HCT116 (cell line): ENCODE measurements around the gene ZFR2. TPM values are rescaled to one million over a fixed set of nuclear protein-coding genes. Genes with fewer than 3 reads are reported as not detected.

ENCODE experiments used
- ATAC-seq: fragments of 200-7000 bp; cut with Tn5 transposase; 2 replicates; pipeline ENCODE4 v1.9.1; 2020; ENCODE audit warnings: mild to moderate bottlenecking, moderate library complexity
- BruUV-seq: library from RNA; stranded (reverse); fragments of 400-500 nt; replicated peaks from 2 replicates; lab custom pipeline; 2021; lab: Mats Ljungman, UMichigan
- CTCF ChIA-PET: fragments of 300-600 bp; sonication (Branson Sonifier 250); formaldehyde crosslinking; loops from one replicate; lab custom pipeline; 2021; ENCODE audit warnings: antibody characterized with exemption; lab: Charles Lee
- POLR2A ChIA-PET: fragments of 300-600, 350-600 bp; sonication (Branson Sonifier 250); formaldehyde crosslinking; loops from one replicate; lab custom pipeline; 2021; ENCODE audit warnings: antibody characterized with exemption; lab: Charles Lee
- RAD21 ChIA-PET, 2 experiments: fragments of 300-600 bp; sonication (Branson Sonifier 250); formaldehyde crosslinking; loops; one replicate each; lab custom pipeline; 2023; ENCODE audit warnings: low total read pairs in 2 of 2; ENCODE audit not compliant: uncharacterized antibody in 2 of 2, unreplicated experiment in 2 of 2, low non-redundant PET in 1 of 2; lab: Charles Lee
- DNase-seq: peaks from one replicate; pipeline ENCODE4 v3.0.0-alpha.2; 2010; ENCODE audit warnings: low read depth, low spot score
- H2AFZ ChIP-seq: fragments of 200-600 bp; shearing (Covaris generic), sonication (generic); 2 replicates; pipeline ENCODE4 v1.6.1; 2017; ENCODE audit warnings: low read depth, mixed run types, mixed read lengths, antibody characterized with exemption, low read length; ENCODE audit not compliant: poor library complexity, severe bottlenecking
- H3K27ac ChIP-seq: 2 replicates; pipeline ENCODE4 v1.5.1; 2012; ENCODE audit warnings: low read depth, low read length
- H3K27me3 ChIP-seq: fragments of 200-600 bp; sonication (generic); 2 replicates; pipeline ENCODE4 v1.6.1; 2016; ENCODE audit warnings: mixed run types, low read length, mixed read lengths; ENCODE audit not compliant: insufficient read depth
- H3K36me3 ChIP-seq, 2 experiments: fragments of 200-500 bp in 1 of 2; fragments of 200-600 bp in 1 of 2; sonication (Bioruptor generic) in 1 of 2; sonication (generic) in 1 of 2; 2 replicates each; pipeline versions ENCODE4 v1.5.1 to v1.6.1; 2014 to 2016; ENCODE audit warnings: low read length in 2 of 2, inconsistent platforms in 1 of 2, mixed read lengths in 1 of 2, mixed run types in 1 of 2; ENCODE audit not compliant: insufficient read depth in 2 of 2, control insufficient read depth in 1 of 2
- H3K4me1 ChIP-seq, 2 experiments: fragments of 200-600 bp in 1 of 2; sonication (generic) in 1 of 2; 2 replicates each; pipeline versions ENCODE4 v1.5.1 to v1.6.1; 2012 to 2017; ENCODE audit warnings: low read length in 2 of 2, inconsistent platforms in 1 of 2, mild to moderate bottlenecking in 1 of 2, mixed read lengths in 1 of 2, mixed run types in 1 of 2, moderate library complexity in 1 of 2; ENCODE audit not compliant: insufficient read depth in 2 of 2, control insufficient read depth in 1 of 2
- H3K4me2 ChIP-seq: fragments of 200-600 bp; sonication (generic); 2 replicates; pipeline ENCODE4 v1.6.1; 2017; ENCODE audit warnings: mixed run types, low read length, mixed read lengths
- H3K4me3 ChIP-seq, 2 experiments: fragments of 200-600 bp in 1 of 2; sonication (generic) in 1 of 2; replicated peaks in 1 of 2; 2 replicates each; pipeline ENCODE4 v1.5.1; 2011 to 2016; ENCODE audit warnings: low read length in 2 of 2, control low read depth in 1 of 2, low read depth in 1 of 2, mild to moderate bottlenecking in 1 of 2, mixed read lengths in 1 of 2, mixed run types in 1 of 2
- H3K79me2 ChIP-seq: fragments of 200-600 bp; sonication (generic); 2 replicates; pipeline ENCODE4 v1.6.1; 2017; ENCODE audit warnings: mild to moderate bottlenecking, mixed run types, low read length, moderate library complexity, mixed read lengths; ENCODE audit not compliant: insufficient read depth
- H3K9ac ChIP-seq: fragments of 200-600 bp; sonication (generic); 2 replicates; pipeline ENCODE4 v1.6.1; 2016; ENCODE audit warnings: low read length, mixed read lengths
- H3K9me2 ChIP-seq: fragments of 200-600 bp; sonication (generic), shearing (Covaris generic); 2 replicates; pipeline ENCODE4 v1.6.1; 2017; ENCODE audit warnings: mixed run types, mild to moderate bottlenecking, moderate library complexity; ENCODE audit not compliant: insufficient read depth
- H3K9me3 ChIP-seq, 2 experiments: fragments of 200-500 bp in 1 of 2; fragments of 200-600 bp in 1 of 2; sonication (Bioruptor generic) in 1 of 2; sonication (generic) in 1 of 2; 2 replicates each; pipeline ENCODE4 v1.6.1; 2014 to 2017; ENCODE audit warnings: low read length in 2 of 2, mixed read lengths in 2 of 2, inconsistent platforms in 1 of 2, low read depth in 1 of 2, mild to moderate bottlenecking in 1 of 2, mixed run types in 1 of 2, moderate library complexity in 1 of 2; ENCODE audit not compliant: control insufficient read depth in 1 of 2, insufficient read depth in 1 of 2
- H4K20me1 ChIP-seq: fragments of 200-600 bp; sonication (generic), shearing (Covaris generic); 2 replicates; pipeline ENCODE4 v1.6.1; 2017; ENCODE audit warnings: mixed run types, mild to moderate bottlenecking, moderate library complexity; ENCODE audit not compliant: insufficient read depth
- CBX3 ChIP-seq: IDR thresholded peaks from 2 replicates; pipeline ENCODE4 v1.6.1; 2012; ENCODE audit warnings: low read depth
- CEBPB ChIP-seq: IDR thresholded peaks from 2 replicates; pipeline ENCODE4 v1.6.1; 2012; ENCODE audit warnings: low read depth
- EGR1 ChIP-seq: IDR thresholded peaks from 2 replicates; pipeline ENCODE4 v1.6.1; 2012; ENCODE audit warnings: low read depth
- ELF1 ChIP-seq: IDR thresholded peaks from 2 replicates; pipeline ENCODE4 v1.6.1; 2012; ENCODE audit warnings: low read depth, borderline replicate concordance
- EZH2 ChIP-seq: fragments of 200-600 bp; sonication (generic); IDR thresholded peaks from 2 replicates; pipeline ENCODE4 v1.6.1; 2017; ENCODE audit warnings: antibody characterized with exemption, mixed run types
- EZH2phosphoT487 ChIP-seq: fragments of 200-600 bp; IDR thresholded peaks from 2 replicates; pipeline ENCODE4 v1.6.1; 2018; ENCODE audit warnings: antibody characterized with exemption, borderline replicate concordance
- JUND ChIP-seq: IDR thresholded peaks from 2 replicates; pipeline ENCODE4 v1.6.1; 2012
- MAX ChIP-seq: IDR thresholded peaks from 2 replicates; pipeline ENCODE4 v1.6.1; 2012
- POLR2A ChIP-seq: IDR thresholded peaks from 2 replicates; pipeline ENCODE4 v1.7.0; 2011; ENCODE audit warnings: borderline replicate concordance; ENCODE audit not compliant: insufficient read depth, insufficient read length; ENCODE audit errors: extremely low read depth
- POLR2AphosphoS5 ChIP-seq: IDR thresholded peaks from 2 replicates; pipeline ENCODE4 v1.6.1; 2011; ENCODE audit warnings: mild to moderate bottlenecking, low read depth, low read length, moderate library complexity
- RAD21 ChIP-seq: IDR thresholded peaks from 2 replicates; pipeline ENCODE4 v1.6.1; 2012; ENCODE audit warnings: low read depth, mild to moderate bottlenecking
- SP1 ChIP-seq: IDR thresholded peaks from 2 replicates; pipeline ENCODE4 v1.6.1; 2012; ENCODE audit warnings: low read depth
- SRF ChIP-seq: IDR thresholded peaks from 2 replicates; pipeline ENCODE4 v1.6.1; 2012; ENCODE audit warnings: low read depth
- TCF7L2 ChIP-seq: IDR thresholded peaks from 2 replicates; pipeline ENCODE4 v1.7.0; 2011; ENCODE audit warnings: borderline replicate concordance, inconsistent platforms; ENCODE audit not compliant: insufficient read depth, insufficient read length; ENCODE audit errors: extremely low read depth
- YY1 ChIP-seq: IDR thresholded peaks from 2 replicates; pipeline ENCODE4 v1.6.1; 2011; ENCODE audit warnings: low read length, low read depth, moderate library complexity, mild to moderate bottlenecking; ENCODE audit not compliant: insufficient replicate concordance; ENCODE audit errors: extremely low read depth
- ZFX ChIP-seq: fragments of 450-650 bp; IDR thresholded peaks from 2 replicates; pipeline ENCODE4 v1.6.1; 2017
- ZNF274 ChIP-seq: fragments of 200-500 bp; sonication (Bioruptor generic); IDR thresholded peaks from 2 replicates; pipeline ENCODE4 v1.6.1; 2014; ENCODE audit warnings: mild to moderate bottlenecking, low read depth, low read length, inconsistent platforms
- intact Hi-C: fragments of 100-400 bp; cut with micrococcal nuclease; formaldehyde crosslinking; loops from 2 replicates; pipeline ENCODE4 v1.10.0; 2022
- total RNA-seq: library from RNA; stranded (reverse); gene quantifications from one replicate; pipeline ENCODE4 v1.2.1, GENCODE V29; 2021; ENCODE audit not compliant: unreplicated experiment
- TF ChIP-seq, protein P1 (sequence below): IDR thresholded peaks from 2 replicates; pipeline ENCODE4 v1.6.1; 2011; ENCODE audit warnings: mild to moderate bottlenecking, low read length, moderate library complexity; ENCODE audit not compliant: insufficient replicate concordance; ENCODE audit errors: extremely low read depth
- TF ChIP-seq, protein P2 (sequence below), 3 experiments: fragments of 200-600 bp in 1 of 3; sonication (generic) in 1 of 3; IDR thresholded peaks in 2 of 3; conservative IDR thresholded peaks in 1 of 3; 2 replicates each; pipeline ENCODE4 v1.5.1; 2012 to 2017; ENCODE audit warnings: low read depth in 2 of 3, low read length in 2 of 3, antibody characterized with exemption in 1 of 3, borderline replicate concordance in 1 of 3, control low read depth in 1 of 3, mild to moderate bottlenecking in 1 of 3, mixed read lengths in 1 of 3, mixed run types in 1 of 3, moderate library complexity in 1 of 3; ENCODE audit not compliant: insufficient read depth in 1 of 3
- TF ChIP-seq, protein P3 (sequence below): IDR thresholded peaks from 2 replicates; pipeline ENCODE4 v1.6.1; 2012; ENCODE audit warnings: low read depth

Gene ZFR2
- total RNA-seq, 1 experiment from 2014 or later, result 0.34 TPM

DNA sequence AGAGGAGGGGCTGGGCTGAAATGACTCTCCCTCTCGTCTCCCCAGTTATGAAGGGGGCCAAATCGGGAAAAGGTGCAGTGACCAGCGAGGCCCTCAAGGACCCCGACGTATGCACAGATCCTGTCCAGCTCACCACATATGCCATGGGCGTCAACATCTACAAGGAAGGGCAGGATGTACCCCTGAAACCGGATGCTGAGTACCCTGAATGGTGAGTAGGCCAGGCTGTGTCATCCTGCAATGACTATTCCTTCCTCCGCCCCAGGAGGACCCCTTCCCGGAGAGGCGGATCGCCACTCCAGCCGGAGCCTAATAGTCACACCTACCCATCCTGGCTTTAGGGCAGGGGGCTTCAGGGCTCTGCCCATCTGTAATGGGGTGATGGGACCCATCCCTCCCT, 103.7 kb downstream of the ZFR2 start:
- RAD21 ChIA-PET, result no interaction called here

More for the DNA sequence above, 103.7 kb downstream of the ZFR2 start:
- Histone ChIP-seq H3K9me2 (no peaks in the 10 kb centered on the region), H3K79me2 (peaks cover 19% of the 10 kb centered on the region), H3K9ac (no peak overlapping the region), H3K27me3 (no peaks in the 10 kb centered on the region), H3K4me2 (no peak overlapping the region), H2AFZ (no peak overlapping the region), H3K4me3 (no peak overlapping the region), H3K27ac (no peak overlapping the region), H3K4me1 (peaks cover 6 to 14% of the 10 kb centered on the region in 2 experiments; a peak in 2 of 4 replicates), H3K9me3 (no peaks in the 10 kb centered on the region), H3K36me3 (peaks cover 0 to 5% of the 10 kb centered on the region in 2 experiments; a peak in 2 of 4 replicates), H4K20me1 (no peaks in the 10 kb centered on the region)
- ATAC-seq, result no peak
- ChIA-PET CTCF (no interaction called here), POLR2A (no interaction called here)
- DNase-seq, result no peak
- intact Hi-C loops, result no loop called here
- no TSS peak for BruUV-seq
- TF ChIP-seq POLR2A, result no peak
- TF ChIP-seq YY1, result no peak
- TF ChIP-seq JUND, result no peak
- no peak for TF ChIP-seq EZH2
- TF ChIP-seq MAX, result no peak
- no peak for TF ChIP-seq TCF7L2
- TF ChIP-seq, protein P1, sequence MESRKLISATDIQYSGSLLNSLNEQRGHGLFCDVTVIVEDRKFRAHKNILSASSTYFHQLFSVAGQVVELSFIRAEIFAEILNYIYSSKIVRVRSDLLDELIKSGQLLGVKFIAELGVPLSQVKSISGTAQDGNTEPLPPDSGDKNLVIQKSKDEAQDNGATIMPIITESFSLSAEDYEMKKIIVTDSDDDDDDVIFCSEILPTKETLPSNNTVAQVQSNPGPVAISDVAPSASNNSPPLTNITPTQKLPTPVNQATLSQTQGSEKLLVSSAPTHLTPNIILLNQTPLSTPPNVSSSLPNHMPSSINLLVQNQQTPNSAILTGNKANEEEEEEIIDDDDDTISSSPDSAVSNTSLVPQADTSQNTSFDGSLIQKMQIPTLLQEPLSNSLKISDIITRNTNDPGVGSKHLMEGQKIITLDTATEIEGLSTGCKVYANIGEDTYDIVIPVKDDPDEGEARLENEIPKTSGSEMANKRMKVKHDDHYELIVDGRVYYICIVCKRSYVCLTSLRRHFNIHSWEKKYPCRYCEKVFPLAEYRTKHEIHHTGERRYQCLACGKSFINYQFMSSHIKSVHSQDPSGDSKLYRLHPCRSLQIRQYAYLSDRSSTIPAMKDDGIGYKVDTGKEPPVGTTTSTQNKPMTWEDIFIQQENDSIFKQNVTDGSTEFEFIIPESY, result no peak
- no peak for TF ChIP-seq ZNF274
- TF ChIP-seq CBX3, result no peak
- no peak for TF ChIP-seq ELF1
- TF ChIP-seq SP1, result no peak
- no peak for TF ChIP-seq POLR2AphosphoS5
- no peak for TF ChIP-seq SRF
- TF ChIP-seq CEBPB, result no peak
- TF ChIP-seq, protein P2, sequence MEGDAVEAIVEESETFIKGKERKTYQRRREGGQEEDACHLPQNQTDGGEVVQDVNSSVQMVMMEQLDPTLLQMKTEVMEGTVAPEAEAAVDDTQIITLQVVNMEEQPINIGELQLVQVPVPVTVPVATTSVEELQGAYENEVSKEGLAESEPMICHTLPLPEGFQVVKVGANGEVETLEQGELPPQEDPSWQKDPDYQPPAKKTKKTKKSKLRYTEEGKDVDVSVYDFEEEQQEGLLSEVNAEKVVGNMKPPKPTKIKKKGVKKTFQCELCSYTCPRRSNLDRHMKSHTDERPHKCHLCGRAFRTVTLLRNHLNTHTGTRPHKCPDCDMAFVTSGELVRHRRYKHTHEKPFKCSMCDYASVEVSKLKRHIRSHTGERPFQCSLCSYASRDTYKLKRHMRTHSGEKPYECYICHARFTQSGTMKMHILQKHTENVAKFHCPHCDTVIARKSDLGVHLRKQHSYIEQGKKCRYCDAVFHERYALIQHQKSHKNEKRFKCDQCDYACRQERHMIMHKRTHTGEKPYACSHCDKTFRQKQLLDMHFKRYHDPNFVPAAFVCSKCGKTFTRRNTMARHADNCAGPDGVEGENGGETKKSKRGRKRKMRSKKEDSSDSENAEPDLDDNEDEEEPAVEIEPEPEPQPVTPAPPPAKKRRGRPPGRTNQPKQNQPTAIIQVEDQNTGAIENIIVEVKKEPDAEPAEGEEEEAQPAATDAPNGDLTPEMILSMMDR (IDR thresholded peaks at IDR 0.05 in 2 of 3, conservative IDR thresholded peaks at IDR 0.05 in 1 of 3; ENCODE audit: borderline replicate concordance in 1 of 3, insufficient read depth in 1 of 3, low read depth in 2 of 3, low read length in 2 of 3), result no peak
- TF ChIP-seq, protein P3, sequence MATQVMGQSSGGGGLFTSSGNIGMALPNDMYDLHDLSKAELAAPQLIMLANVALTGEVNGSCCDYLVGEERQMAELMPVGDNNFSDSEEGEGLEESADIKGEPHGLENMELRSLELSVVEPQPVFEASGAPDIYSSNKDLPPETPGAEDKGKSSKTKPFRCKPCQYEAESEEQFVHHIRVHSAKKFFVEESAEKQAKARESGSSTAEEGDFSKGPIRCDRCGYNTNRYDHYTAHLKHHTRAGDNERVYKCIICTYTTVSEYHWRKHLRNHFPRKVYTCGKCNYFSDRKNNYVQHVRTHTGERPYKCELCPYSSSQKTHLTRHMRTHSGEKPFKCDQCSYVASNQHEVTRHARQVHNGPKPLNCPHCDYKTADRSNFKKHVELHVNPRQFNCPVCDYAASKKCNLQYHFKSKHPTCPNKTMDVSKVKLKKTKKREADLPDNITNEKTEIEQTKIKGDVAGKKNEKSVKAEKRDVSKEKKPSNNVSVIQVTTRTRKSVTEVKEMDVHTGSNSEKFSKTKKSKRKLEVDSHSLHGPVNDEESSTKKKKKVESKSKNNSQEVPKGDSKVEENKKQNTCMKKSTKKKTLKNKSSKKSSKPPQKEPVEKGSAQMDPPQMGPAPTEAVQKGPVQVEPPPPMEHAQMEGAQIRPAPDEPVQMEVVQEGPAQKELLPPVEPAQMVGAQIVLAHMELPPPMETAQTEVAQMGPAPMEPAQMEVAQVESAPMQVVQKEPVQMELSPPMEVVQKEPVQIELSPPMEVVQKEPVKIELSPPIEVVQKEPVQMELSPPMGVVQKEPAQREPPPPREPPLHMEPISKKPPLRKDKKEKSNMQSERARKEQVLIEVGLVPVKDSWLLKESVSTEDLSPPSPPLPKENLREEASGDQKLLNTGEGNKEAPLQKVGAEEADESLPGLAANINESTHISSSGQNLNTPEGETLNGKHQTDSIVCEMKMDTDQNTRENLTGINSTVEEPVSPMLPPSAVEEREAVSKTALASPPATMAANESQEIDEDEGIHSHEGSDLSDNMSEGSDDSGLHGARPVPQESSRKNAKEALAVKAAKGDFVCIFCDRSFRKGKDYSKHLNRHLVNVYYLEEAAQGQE, result no peak
- no peak for TF ChIP-seq RAD21
- TF ChIP-seq EZH2phosphoT487, result no peak
- TF ChIP-seq ZFX, result no peak
- no peak for TF ChIP-seq EGR1
